GM18520 (cell line): Measurements from ENCODE around the gene IL1RAPL2.
"Not testable (repeated sequence)": the region's sequence is repeated elsewhere in the genome, so short reads cannot be mapped to it uniquely, and the experiment has no call there.

ENCODE experiments used
- ATAC-seq: cut with Tn5 transposase; IDR thresholded peaks from one replicate; pipeline ENCODE4 v1.9.1; 2021; ENCODE audit not compliant: unreplicated experiment

The IL1RAPL2 gene

DNA sequence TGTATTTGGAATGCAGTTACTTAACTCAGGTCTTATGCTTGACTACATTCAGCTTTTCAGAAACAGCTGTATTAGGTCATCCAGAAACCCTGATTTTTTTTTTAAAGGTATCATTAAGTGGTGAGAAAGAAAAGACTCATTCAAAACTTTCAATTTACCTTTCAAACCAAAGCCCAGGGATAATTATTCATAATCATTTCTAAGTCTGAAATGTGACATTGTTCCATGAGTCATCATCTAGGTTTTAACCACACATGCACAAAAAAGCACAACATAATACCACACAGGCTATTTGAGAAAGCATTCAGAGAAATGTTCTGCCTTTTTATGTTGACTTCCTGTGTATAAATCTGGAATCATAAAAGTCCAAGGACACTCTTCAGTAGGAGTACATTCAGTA, 288.2 kb downstream of the IL1RAPL2 start:
- ATAC-seq: peak; percentile 48

DNA sequence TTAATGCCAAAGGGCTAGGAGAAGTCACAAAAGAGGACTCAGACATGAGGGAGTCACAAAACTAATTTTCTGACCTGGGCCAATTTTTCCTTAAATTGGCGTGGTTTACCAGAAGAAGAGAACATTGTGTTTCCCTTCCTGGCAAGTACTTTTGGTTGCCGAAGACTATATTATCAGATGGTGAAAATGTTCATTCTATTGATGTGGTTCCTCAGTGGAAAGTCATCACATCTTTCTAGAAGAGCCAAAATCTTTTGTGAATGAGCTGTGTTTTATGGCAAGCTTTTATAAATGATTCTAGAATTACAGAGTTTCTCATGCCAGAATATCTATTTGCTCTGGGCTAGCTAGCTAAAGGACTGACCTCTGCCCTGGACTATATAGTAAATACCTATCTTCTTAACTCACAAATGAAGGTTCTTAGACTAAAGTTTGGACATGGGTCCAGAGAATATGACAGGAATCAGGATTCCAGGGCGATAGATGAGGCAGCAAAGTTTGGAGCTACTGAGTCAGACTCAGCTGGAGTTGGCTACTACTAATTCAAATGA, 288.9 kb downstream of the IL1RAPL2 start:
- ATAC-seq: no peak

DNA sequence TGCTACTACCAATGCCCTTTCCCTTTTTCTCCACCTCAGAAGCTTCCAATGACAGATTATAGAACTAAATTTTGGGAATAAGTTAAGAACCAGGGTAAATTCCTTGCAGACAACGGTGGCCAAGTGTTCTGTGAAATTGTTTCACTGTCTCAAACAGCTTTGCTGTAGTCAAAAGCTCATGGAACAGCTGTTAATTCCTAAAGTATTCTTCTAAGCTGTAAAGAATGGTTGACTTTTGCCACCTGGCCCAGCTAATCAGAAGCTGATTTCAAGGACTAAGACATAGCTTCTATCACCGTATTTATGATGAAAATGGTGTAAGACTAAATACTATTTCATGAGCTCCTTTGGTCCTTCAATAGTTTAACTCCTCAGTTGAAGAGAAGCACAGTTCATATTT, 297.5 kb downstream of the IL1RAPL2 start:
- ATAC-seq: no peak

DNA sequence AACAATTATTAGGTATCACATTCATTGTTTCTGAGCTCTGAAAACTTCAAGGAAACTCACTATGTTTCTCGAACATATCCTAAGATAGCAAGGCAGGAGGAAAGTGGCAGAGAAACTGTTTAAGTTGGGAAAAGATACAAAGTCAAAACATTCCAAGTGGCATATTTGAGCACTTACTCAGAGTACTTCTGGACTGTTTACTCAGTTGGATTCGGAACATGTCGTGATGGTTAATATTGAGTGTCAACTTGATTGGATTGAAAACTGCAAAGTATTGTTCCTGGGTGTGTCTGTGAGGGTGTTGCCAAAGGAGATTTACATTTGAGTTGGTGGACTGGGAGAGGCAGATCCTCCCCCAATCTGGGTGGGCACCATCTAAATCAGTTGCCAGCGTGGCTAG, 298.3 kb downstream of the IL1RAPL2 start:
- no peak for ATAC-seq

DNA sequence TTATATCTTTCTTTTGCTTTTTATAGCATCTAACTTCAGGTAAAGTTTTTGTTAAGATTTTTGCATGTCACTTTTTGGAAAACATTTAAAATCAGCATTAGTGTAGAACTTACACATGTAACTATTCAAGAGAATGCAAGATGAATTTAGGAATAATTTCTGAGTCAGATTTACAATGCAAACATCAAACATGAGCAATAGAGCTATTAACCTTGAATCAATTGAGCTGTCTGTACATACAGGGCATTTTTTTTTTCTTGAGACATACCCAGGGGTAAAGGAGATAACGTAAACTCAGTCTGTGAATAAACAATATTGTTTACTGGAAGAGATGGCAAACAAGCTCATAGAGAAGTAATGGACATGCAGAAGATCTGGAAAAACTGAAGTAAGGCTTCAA, 311.5 kb downstream of the IL1RAPL2 start:
- ATAC-seq: no peak

DNA sequence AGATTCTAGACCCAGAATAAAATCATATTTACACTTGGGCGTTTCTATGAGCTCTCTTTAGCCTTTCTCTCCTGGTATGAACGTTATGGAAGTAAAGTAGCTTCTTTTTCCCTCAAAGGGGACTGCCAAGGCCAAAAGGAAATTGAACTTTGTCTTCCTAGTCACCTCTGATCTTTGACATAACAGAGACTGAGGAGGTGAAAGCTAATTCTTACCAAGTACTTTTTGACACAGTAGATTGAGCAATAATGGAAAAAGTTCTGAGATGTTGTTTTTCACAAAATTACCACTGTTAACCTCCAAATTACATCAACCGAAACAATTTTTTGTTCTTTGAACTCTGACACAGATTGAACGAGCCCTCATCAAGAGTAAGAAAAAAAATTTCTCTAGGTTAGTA, 336.1 kb downstream of the IL1RAPL2 start:
- ATAC-seq: no peak

DNA sequence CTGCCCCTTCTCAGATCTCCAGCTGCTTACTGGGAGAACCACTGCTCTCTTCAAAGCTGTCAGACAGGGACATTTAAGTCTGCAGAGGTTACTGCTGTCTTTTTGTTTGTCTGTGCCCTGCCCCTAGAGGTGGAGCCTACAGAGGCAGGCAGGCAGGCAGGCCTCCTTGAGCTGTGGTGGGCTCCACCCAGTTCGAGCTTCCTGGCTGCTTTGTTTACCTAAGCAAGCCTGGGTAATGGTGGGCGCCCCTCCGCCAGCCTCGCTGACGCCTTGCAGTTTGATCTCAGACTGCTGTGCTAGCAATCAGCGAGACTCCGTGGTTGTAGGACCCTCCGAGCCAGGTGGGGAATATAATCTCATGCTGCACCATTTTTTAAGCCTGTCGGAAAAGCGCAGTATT, 343.7 kb downstream of the IL1RAPL2 start:
- ATAC-seq: not testable (repeated sequence)

DNA sequence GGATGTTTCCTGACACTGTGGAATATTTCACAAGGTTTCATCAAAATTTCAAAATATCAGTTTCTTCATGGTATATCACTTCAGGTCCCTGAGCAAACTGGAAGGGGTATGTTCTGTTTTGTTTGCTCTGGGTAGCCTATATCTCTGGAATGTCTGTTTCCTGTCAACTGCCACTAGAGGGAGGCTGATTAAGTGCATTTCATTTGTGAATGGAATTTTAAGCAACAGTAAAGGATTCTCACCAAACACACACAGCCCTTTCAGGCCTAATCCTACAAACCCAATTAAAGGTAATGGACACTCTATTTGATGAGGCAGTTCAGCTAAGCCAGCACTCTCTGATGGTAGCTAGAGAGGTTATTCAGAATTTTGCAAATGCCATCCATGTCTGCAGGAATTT, 347.3 kb downstream of the IL1RAPL2 start:
- no peak for ATAC-seq

DNA sequence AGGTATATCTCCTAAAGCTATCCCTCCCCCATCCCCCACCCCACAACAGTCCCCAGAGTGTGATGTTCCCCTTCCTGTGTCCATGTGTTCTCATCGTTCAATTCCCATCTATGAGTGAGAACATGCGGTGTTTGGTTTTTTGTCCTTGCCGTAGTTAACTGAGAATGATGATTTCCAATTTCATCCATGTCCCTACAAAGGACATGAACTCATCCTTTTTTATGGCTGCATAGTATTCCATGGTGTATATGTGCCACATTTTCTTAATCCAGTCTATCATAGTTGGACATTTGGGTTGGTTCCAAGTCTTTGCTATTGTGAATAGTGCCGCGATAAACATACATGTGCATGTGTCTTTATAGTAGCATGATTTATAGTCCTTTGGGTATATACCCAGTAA, 348.7 kb downstream of the IL1RAPL2 start:
- ATAC-seq: not testable (repeated sequence)

DNA sequence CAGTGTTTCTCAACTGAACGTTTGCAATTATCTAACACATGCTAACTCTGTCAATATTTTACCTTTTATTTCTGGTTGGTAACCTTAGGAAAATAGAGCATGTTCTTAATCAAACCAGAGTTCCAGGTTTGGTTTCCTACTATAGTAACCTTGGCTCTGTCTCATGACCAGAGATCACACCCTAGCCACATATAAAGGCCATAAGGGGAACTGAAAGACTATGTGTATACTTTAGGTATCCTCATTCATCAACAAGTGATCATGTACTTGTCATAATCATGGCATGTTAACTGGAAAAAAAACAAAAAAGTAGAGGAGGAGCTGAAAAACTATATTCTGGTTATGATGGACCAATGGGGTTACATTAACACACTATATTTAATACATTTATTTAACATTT, 352.1 kb downstream of the IL1RAPL2 start:
- peak; percentile 67 for ATAC-seq

DNA sequence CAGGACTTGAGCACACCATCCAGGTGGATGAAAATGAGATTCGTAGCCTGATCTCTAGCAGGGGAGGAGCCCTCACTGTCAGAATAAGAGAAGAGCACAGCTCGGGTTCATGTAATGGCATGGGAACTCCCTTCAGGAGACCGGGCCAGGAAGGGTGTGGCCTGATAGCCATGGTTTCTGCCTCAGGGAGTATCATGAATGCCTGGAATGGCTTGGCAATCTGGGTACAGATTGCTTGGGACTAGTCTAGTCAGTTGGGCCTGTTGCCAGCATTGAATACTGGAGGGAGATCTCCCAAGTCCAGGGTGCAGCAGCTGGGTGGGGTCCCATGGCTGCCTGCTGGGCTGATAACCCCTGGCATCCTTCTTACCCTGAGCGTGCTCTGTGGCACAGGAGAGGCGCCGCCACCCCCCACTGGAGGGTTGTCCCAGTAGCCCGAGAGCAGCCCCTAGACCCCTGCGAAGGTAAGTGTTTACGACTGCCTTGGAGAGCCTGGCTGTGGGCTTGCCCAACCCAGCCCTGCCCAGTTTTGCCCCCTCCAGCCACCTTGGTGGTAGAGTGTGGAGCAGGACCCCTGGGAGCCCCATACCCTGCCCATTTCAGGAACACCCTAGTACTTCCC, 355.7 kb downstream of the IL1RAPL2 start:
- ATAC-seq: no peak

DNA sequence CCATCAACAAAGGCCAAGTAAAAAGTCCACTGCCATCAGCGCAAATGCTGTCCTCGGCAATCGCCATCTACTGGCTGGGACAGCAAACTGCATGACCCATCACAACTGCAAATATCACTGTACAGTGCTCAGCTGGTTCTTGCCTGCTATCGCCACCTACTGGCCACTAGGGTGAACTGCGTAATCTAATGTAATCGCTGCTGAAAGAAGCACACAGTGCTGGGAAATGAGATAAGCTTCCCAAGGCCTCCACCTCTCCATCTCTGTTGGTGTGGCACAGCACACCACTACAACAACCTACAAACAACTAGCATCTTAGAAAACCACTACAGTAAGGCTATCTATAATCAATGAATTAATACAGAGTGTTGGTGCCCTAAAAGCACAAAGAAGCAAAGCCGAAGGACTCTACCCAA, 356.2 kb downstream of the IL1RAPL2 start:
- ATAC-seq: peak; percentile 87

DNA sequence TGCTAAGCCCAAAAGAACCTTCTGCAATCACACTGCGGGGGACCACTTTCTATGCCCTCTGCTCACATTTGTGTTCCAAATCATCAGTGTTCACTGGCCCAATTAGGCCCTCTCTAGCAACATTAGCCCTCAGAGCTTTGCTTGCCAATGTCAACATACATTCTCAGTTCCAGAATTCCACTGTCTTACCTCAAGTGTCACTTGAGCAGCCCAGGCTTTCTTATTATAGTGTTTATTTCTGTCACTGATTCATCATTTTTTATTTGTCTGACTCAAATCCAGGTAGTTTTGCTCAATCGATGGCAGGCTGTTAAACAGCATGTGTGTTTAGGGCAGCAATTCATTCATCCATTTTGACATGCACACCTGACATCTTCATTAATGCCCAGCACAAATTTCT, 363.3 kb downstream of the IL1RAPL2 start:
- no peak for ATAC-seq

DNA sequence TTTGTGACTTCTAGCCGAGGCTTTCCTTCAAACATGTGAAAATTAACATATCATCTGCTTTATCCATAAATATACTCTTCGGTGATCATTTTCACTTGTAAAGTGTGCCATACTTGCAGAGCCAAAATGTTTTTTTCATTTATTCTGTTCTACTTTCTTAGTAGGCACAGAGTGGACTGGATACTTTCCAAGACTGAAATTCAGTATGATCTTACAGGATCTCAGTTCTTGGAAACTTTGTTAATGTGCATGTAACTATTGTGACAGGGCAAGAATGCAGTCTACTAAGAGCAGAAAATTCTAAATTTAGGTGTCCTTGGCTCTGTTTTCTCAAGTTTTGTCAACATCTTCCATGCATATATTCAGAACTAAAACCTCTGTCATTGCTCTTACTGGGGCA, 369.6 kb downstream of the IL1RAPL2 start:
- ATAC-seq: no peak

DNA sequence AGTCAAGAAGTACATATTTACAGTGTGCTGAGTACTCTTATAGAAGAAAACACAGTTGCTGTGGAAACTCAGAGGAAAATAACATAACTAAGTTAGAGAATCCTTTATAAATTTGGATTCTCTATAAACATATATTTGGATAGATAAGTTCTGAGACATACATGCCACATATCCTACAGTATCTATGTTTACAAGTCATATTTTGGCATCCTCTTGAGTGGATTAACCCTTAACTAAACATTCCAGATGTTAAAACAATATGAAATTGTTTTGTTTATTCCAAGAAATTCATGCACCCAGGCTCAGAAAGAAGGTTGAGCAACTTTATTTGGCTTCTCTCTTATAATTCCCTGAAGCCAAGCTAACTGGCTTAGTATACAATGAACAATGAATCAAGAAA, 387.3 kb downstream of the IL1RAPL2 start:
- ATAC-seq: no peak

DNA sequence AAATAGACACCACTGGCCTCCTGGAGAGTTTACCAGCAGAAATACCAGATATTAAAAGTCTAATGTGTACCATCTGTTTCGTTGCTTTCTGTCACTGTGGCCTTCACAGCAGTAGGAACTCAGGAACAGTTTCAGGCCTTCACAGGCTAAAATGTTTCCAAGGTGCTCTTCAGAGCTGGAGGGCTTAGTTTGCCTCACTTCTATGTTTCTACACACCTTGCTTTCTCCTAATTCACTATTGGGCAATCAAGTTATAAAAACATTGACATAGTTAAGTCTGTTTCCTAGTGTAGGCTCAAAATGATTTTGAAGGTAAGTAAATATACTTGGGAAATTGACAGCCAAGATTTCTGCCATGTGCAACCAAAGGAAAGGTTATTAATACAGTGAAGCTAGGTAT, 395.9 kb downstream of the IL1RAPL2 start:
- ATAC-seq: no peak

DNA sequence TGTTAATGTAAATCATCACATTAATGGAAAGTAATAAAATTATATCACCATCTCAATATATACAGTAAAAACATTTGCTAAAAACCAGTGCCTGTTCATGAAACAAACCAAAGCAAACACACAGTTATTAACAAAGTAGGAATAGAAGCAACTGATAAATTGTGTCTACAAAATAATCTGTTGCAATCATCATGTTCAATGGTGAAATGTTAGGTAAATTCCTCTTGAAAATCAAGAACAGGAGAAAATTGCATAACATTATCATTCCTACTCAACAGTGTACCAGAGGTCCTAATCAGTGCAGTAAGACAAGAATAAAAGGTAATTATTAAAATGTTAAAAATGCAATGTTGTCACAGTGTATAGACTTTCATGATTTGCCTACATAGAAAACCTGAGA, 402.2 kb downstream of the IL1RAPL2 start:
- ATAC-seq: no peak

DNA sequence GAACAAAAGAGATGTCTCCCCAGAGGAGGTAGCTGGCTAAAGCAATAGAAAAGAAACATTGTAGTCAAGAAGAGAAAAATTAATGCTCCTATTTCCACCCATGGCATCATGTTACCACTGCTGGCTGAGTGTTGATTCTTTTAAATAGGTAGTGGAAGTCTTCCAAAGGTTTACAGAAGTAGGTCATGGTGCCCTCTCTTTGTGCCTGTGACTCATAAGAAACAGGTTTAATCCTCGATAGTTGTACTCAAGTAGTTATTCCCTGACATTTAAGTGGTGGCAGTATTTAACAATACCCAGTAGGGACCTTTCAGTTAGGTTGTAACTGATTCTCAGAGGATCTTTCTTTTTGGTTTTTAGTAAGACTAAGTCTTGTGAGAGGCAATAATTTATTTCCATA, 406.7 kb downstream of the IL1RAPL2 start:
- no peak for ATAC-seq

DNA sequence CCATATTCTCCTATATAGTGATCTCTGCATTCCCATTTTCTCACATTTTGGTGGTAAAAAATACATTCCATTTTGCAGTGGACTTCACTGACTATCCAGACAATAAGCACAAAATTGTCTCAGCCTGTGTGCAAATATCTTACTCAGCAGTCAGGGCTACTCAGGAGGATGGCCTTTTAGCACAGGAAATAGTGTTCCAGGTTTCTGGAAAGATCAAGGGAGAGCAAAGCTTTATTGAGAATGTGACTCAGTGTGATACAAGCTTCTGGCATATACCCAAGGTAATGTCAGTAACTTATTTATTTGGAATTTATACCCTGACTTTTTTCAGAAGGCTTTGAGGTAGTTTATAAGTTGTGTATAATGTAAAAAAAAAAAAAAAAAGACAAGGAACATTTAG, 421.1 kb downstream of the IL1RAPL2 start:
- no peak for ATAC-seq

DNA sequence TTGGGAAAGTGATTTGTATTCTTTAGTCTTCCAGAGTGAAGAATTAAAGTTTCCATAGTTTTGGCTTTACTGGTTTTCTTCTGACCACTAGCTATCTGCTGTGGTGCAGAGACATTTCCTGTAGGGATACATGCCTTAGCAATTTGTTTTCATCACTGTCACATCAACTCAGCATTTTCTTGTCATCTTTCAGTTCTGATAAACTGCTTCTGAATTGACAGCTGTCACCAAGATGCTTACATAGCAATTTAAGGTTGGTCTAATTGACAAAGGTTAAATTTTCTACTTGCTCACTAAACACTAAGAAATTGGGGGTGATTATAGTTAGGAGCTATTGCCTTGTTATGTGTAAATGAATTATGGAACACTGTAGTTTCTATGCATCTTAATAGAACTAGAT, 422.0 kb downstream of the IL1RAPL2 start:
- no peak for ATAC-seq

DNA sequence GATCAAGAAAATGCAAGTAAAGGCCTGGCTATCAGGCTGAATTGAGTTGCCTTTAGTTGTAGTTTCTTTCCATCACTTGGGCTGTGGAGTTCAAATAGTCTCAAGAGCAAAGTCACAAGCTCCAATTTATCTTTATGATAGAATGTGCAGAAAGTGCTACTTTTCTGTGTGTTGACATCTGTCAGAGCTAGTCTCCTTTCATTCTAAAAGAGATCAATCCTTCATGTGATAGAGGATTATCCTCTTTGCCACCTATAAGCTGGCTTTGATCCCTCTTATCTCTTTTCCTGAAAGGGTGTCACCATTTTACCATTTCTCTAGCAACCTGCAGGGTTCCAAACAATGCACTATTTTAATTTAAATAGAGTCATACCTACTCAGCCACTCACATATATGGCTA, 429.5 kb downstream of the IL1RAPL2 start:
- no peak for ATAC-seq

DNA sequence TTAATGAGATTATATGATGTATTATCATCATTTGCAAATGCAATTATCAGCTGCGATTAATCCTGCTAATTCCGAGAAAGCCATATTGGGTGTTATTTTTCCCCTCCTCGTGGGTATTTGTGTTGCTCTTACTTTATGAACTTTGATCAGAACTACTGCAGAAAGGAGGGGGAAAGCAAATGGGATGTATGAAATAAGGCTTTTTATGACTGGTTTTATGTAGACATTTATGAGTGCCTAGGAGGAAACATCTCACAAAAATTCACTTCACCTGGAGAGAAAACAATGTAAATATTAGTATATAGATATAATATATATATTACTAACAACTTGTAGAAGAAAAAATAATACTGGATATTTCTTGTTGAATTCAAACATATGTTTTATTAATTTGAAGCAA, 440.1 kb downstream of the IL1RAPL2 start:
- ATAC-seq: no peak

DNA sequence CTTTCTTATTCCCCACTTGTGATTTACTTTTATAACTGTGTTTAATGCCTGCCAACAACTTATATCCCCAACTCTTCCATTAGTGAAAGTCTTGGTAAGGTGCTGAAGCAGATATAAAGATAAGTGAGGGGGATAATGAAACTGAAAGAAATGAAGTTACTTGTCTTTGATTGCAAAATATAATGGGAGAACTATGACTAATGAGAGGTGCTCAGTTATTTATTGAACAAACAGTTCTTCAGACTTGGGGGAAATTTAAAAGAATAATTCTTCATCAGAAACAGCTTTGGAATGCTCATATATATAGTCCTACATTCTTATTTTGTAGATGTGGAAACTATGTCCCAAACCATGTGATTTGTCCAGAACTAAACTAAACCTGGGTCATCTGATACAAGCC, 441.0 kb downstream of the IL1RAPL2 start:
- ATAC-seq: no peak
